Caco-2 (cell line): ENCODE data around the gene ZSCAN29. TPM values are rescaled to one million over a fixed set of nuclear protein-coding genes. Genes with fewer than 3 reads are reported as not detected.

ENCODE experiments used
- BruUV-seq: library from RNA; stranded (reverse); fragments of 400-500 nt; replicated peaks from 2 replicates; lab custom pipeline; 2021; lab: Mats Ljungman, UMichigan
- CTCF ChIA-PET: fragments of 300-600 bp; sonication (Branson Sonifier 250); formaldehyde crosslinking; loops from one replicate; lab custom pipeline; 2022; ENCODE audit warnings: antibody characterized with exemption; lab: Charles Lee
- POLR2A ChIA-PET: fragments of 300-600 bp; sonication (Branson Sonifier 250); formaldehyde crosslinking; loops from one replicate; lab custom pipeline; 2022; ENCODE audit warnings: antibody characterized with exemption; lab: Charles Lee
- DNase-seq, 2 experiments: peaks; one replicate each; pipeline versions ENCODE4 v3.0.0 to v3.0.0-alpha.2; 2020 to 2022
- H3K27me3 ChIP-seq: replicated peaks from 2 replicates; pipeline ENCODE4 v1.6.0; 2011; ENCODE audit warnings: low read length; ENCODE audit not compliant: control insufficient read depth, insufficient read depth
- H3K36me3 ChIP-seq: 2 replicates; pipeline ENCODE4 v1.5.1; 2011; ENCODE audit warnings: low read length; ENCODE audit not compliant: control insufficient read depth, insufficient read depth
- H3K4me1 ChIP-seq: fragments of 250-450 bp; sonication (Bioruptor Pico); 2 replicates; pipeline ENCODE4 v1.5.1; 2020; ENCODE audit warnings: mild to moderate bottlenecking
- H3K4me3 ChIP-seq: 2 replicates; pipeline ENCODE4 v1.5.1; 2011; ENCODE audit warnings: low read depth, mild to moderate bottlenecking, control low read depth, low read length
- H3K9me3 ChIP-seq: fragments of 250-450 bp; sonication (Bioruptor Pico); 2 replicates; pipeline ENCODE4 v1.5.1; 2020; ENCODE audit warnings: mild to moderate bottlenecking, moderate library complexity
- H3K27ac Mint-ChIP-seq: one replicate; pipeline ENCODE4 v1.8.0; 2022; ENCODE audit warnings: mixed read lengths; ENCODE audit not compliant: unreplicated experiment
- H3K27me3 Mint-ChIP-seq: one replicate; pipeline ENCODE4 v1.8.0; 2022; ENCODE audit warnings: mixed read lengths; ENCODE audit not compliant: insufficient read depth, unreplicated experiment
- H3K36me3 Mint-ChIP-seq: one replicate; pipeline ENCODE4 v1.8.0; 2022; ENCODE audit warnings: mild to moderate bottlenecking, mixed read lengths; ENCODE audit not compliant: insufficient read depth, unreplicated experiment
- H3K4me1 Mint-ChIP-seq: one replicate; pipeline ENCODE4 v1.8.0; 2022; ENCODE audit warnings: low read depth, mixed read lengths; ENCODE audit not compliant: unreplicated experiment
- H3K4me3 Mint-ChIP-seq: one replicate; pipeline ENCODE4 v1.8.0; 2022; ENCODE audit warnings: mild to moderate bottlenecking, moderate library complexity, mixed read lengths; ENCODE audit not compliant: unreplicated experiment
- H3K9me3 Mint-ChIP-seq: one replicate; pipeline ENCODE4 v1.8.0; 2022; ENCODE audit warnings: mixed read lengths; ENCODE audit not compliant: unreplicated experiment
- CTCF ChIP-seq, 2 experiments: fragments of 200-600 bp in 1 of 2; IDR thresholded peaks; 1 replicate in 1 of 2; 2 replicates in 1 of 2; pipeline versions ENCODE4 v1.5.1 to v1.8.0; 2011 to 2022; ENCODE audit warnings: antibody characterized with exemption in 1 of 2, control low read depth in 1 of 2, inconsistent platforms in 1 of 2, low read depth in 1 of 2, low read length in 1 of 2, mild to moderate bottlenecking in 1 of 2, moderate library complexity in 1 of 2; ENCODE audit not compliant: insufficient read depth in 1 of 2, severe bottlenecking in 1 of 2, unreplicated experiment in 1 of 2
- intact Hi-C: fragments of 100-400 bp; cut with micrococcal nuclease; formaldehyde crosslinking; loops from one replicate; pipeline ENCODE4 v1.10.0; 2022; ENCODE audit not compliant: unreplicated experiment
- total RNA-seq: library from RNA; stranded (reverse); gene quantifications from 2 replicates; pipeline ENCODE4 v1.2.3, GENCODE V29; 2022

The ZSCAN29 gene
- total RNA-seq, 1 experiment from 2014 or later: 43.0 TPM

GRCh38 chr15:43329960-43330779 is 40.7 kb downstream of the ZSCAN29 start, which contains the start of gene LCMT2:
LCMT2 (minus strand) TSS chr15:43330573; CDS start chr15:43330489, 84 bp downstream.
- ChIA-PET CTCF (interaction anchor here (0.9 kb wide), 1 partner anchor 105 kb away, joined by 3 read pairs; no protein-coding TSS in a partner anchor), POLR2A (interaction anchor here (0.7 to 0.9 kb wide), 2 partner anchors 40 to 41 kb away, joined by 3 to 4 read pairs; partner anchors contain the start of genes TUBGCP4 and ZSCAN29)
- Histone ChIP-seq H3K4me1 (0 out of 2 replicates have a peak, but pooled peaks cover 6% of the 10 kb centered on the region), H3K4me3 (peak within 1 kb of the TSS; percentile 63), H3K36me3 (no peaks in the 10 kb centered on the region), H3K27me3 (no peaks in the 10 kb centered on the region), H3K9me3 (no peaks in the 10 kb centered on the region)
- Mint-ChIP-seq H3K27ac (peak within 1 kb of the TSS; percentile 94), H3K4me3 (peak within 1 kb of the TSS; percentile 87), H3K4me1 (peaks cover 8% of the 10 kb centered on the region), H3K36me3 (peaks cover 21% of the 10 kb centered on the region), H3K9me3 (no peaks in the 10 kb centered on the region), H3K27me3 (no peaks in the 10 kb centered on the region)
- BruUV-seq: TSS peak; percentile 42
- TF ChIP-seq CTCF (IDR thresholded peaks at IDR 0.05; ENCODE audit: insufficient read depth in 1 of 2, low read depth in 1 of 2, low read length in 1 of 2, severe bottlenecking in 1 of 2, unreplicated experiment in 1 of 2): no peak
- DNase-seq: peak; percentile 91 to 94
- intact Hi-C loops: loop anchor here (1.0 to 5.0 kb wide), 2 partner anchors 41 to 432 kb away; partner anchors contain the start of genes TUBGCP4 and ZSCAN29

- Histone ChIP-seq H3K27me3 (no peaks in the 10 kb centered on the region), H3K36me3 (no peaks in the 10 kb centered on the region), H3K4me1 (0 out of 2 replicates have a peak, but pooled peaks cover 6% of the 10 kb centered on the region), H3K4me3 (peak overlapping the region; percentile 63), H3K9me3 (no peaks in the 10 kb centered on the region)
- no peak for DNase-seq
- no TSS peak for BruUV-seq
- peaks cover 8% of the 10 kb centered on the region for H3K4me1 Mint-ChIP-seq
- H3K4me3 Mint-ChIP-seq: peak overlapping the region; percentile 87
- H3K27me3 Mint-ChIP-seq: no peaks in the 10 kb centered on the region
- H3K36me3 Mint-ChIP-seq: peaks cover 18% of the 10 kb centered on the region
- peak overlapping the region; percentile 94 for H3K27ac Mint-ChIP-seq
- intact Hi-C loops: no loop called here
- H3K9me3 Mint-ChIP-seq: no peaks in the 10 kb centered on the region
- ChIA-PET POLR2A (interaction anchor here (0.7 to 0.9 kb wide), 2 partner anchors 40 to 41 kb away, joined by 3 to 4 read pairs; partner anchors contain the start of genes TUBGCP4 and ZSCAN29), CTCF (interaction anchor here (0.9 kb wide), 1 partner anchor 104 kb away, joined by 3 read pairs; no protein-coding TSS in a partner anchor)
- TF ChIP-seq CTCF (IDR thresholded peaks at IDR 0.05; ENCODE audit: insufficient read depth in 1 of 2, low read depth in 1 of 2, low read length in 1 of 2, severe bottlenecking in 1 of 2, unreplicated experiment in 1 of 2): no peak
Observed at GRCh38 chr15:43329217-43329959, 41.5 kb downstream of the ZSCAN29 start.
